Lung (tissue), 12 donors: ENCODE measurements around the gene ATP7B. TPM values are rescaled to one million over a fixed set of nuclear protein-coding genes. Genes with fewer than 3 reads are reported as not detected.

Experiments used
- ATAC-seq: fragments of 200-7000 bp; cut with Tn5 transposase; one replicate; pipeline ENCODE4 v1.9.1; 2020; ENCODE audit warnings: moderate number of reproducible peaks; ENCODE audit not compliant: insufficient read depth, low FRiP score
- DNase-seq, 3 donors: peaks; one replicate each; pipeline ENCODE4 v3.0.0-alpha.2; 2013 to 2017
- H3K27ac ChIP-seq, 2 donors: one replicate each; pipeline ENCODE4 v1.5.1; 2013; ENCODE audit warnings: mild to moderate bottlenecking in 2 of 2, moderate library complexity in 2 of 2, control low read depth in 1 of 2, inconsistent platforms in 1 of 2, low read depth in 1 of 2, low read length in 1 of 2
- H3K27me3 ChIP-seq, 3 donors: one replicate each; pipeline ENCODE4 v1.5.1; 2013; ENCODE audit warnings: low read length in 2 of 3; ENCODE audit not compliant: control insufficient read depth in 3 of 3, insufficient read depth in 3 of 3
- H3K36me3 ChIP-seq, 4 donors: one replicate each; pipeline ENCODE4 v1.5.1; 2013; ENCODE audit warnings: low read length in 4 of 4, mild to moderate bottlenecking in 1 of 4, moderate library complexity in 1 of 4; ENCODE audit not compliant: control insufficient read depth in 4 of 4, insufficient read depth in 4 of 4
- H3K4me1 ChIP-seq, 5 donors: one replicate each; pipeline ENCODE4 v1.5.1; 2013; ENCODE audit warnings: low read length in 5 of 5, mild to moderate bottlenecking in 2 of 5, moderate library complexity in 1 of 5; ENCODE audit not compliant: control insufficient read depth in 5 of 5, insufficient read depth in 5 of 5
- H3K4me3 ChIP-seq: one replicate; pipeline ENCODE4 v1.5.1; 2013; ENCODE audit warnings: mild to moderate bottlenecking, control low read depth, moderate library complexity
- H3K9ac ChIP-seq, 2 donors: one replicate each; pipeline ENCODE4 v1.5.1; 2013; ENCODE audit warnings: low read length in 2 of 2, control low read depth in 1 of 2; ENCODE audit not compliant: insufficient read depth in 1 of 2
- H3K9me3 ChIP-seq, 4 donors: one replicate each; pipeline ENCODE4 v1.5.1; 2013; ENCODE audit warnings: low read length in 3 of 4, mild to moderate bottlenecking in 1 of 4, moderate library complexity in 1 of 4; ENCODE audit not compliant: control insufficient read depth in 4 of 4, insufficient read depth in 3 of 4
- WGBS, 2 donors: extraction: QIAGEN DNeasy Blood & Tissue Kit; methylation state at CpG; one replicate each; pipeline ENCODE4 v1.1.7; 2013; 5-methylcytosine and 5-hydroxymethylcytosine counted together
- polyA plus RNA-seq, 2 donors: library from polyadenylated mRNA; stranded (reverse); fragments of 200-250 nt; gene quantifications; one replicate each; pipeline ENCODE4 v1.2.1, GENCODE V29; 2013
- total RNA-seq, 2 donors: library from RNA; depleted of rRNA in 1 of 2; stranded (reverse); fragments of >200 nt in 1 of 2; gene quantifications; one replicate each; pipeline ENCODE4 v1.2.1, GENCODE V29; 2014 to 2021
- TF ChIP-seq, protein P1 (sequence below): IDR thresholded peaks from 2 replicates; pipeline ENCODE4 v1.5.1; 2012; ENCODE audit warnings: mild to moderate bottlenecking; ENCODE audit errors: control extremely low read depth, extremely low read depth
- donor health status: control.
- donor health status: control.
- donor health status: Bipolar disorder and iron deficiency.
- donor health status: healthy.
- donor health status: DM: yes; HTN: yes; CAD: no.

The ATP7B gene
- total and polyA plus RNA-seq, 4 donors, result 1.4 to 10.2 (median 4.4) TPM

DNA sequence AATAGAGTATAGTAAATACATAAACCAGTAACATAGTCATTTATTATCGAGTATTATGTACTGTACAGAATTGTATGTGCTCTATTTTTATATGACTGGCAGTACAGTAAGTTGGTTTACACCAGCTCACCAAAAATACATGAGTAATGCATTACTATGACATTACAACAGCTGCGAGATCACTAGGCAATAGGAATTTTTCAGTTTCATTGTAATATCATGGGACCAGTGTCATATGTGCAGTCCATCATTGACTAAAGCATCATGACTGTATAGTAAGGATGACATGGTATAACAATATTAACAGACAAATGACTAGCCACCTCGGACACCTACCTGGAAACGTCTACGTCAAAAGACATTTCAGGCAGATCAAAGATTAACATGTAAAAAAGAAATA, 33.6 kb downstream of the ATP7B start:
- TF ChIP-seq, protein P1, sequence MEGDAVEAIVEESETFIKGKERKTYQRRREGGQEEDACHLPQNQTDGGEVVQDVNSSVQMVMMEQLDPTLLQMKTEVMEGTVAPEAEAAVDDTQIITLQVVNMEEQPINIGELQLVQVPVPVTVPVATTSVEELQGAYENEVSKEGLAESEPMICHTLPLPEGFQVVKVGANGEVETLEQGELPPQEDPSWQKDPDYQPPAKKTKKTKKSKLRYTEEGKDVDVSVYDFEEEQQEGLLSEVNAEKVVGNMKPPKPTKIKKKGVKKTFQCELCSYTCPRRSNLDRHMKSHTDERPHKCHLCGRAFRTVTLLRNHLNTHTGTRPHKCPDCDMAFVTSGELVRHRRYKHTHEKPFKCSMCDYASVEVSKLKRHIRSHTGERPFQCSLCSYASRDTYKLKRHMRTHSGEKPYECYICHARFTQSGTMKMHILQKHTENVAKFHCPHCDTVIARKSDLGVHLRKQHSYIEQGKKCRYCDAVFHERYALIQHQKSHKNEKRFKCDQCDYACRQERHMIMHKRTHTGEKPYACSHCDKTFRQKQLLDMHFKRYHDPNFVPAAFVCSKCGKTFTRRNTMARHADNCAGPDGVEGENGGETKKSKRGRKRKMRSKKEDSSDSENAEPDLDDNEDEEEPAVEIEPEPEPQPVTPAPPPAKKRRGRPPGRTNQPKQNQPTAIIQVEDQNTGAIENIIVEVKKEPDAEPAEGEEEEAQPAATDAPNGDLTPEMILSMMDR, result no peak
- WGBS, 2 donors, result 96 to 98% methylated on average over 5 of the region's 5 CpGs

DNA sequence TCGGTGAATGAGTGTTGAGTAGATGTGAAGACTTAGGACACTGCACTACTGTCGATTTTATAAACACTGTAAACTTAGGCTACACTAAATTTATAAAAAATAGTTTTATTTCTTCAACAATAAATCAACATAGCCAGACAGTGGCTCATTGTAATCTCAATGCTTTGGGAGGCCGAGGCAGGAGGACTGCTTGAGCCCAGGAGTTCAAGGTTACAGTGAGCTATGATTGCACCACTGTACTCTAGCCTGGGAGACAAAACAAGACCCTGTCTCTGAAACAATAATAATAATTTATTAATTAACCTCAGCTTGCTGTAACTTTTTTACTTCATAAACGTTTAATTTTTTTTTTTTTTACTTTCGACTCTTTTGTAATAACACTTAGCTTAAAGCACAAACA, 34.4 kb downstream of the ATP7B start:
- Histone ChIP-seq H3K9ac (no peak overlapping the region), H3K27me3 (no peaks in the 10 kb centered on the region), H3K27ac (no peak overlapping the region), H3K4me3 (no peak overlapping the region), H3K9me3 (no peaks in the 10 kb centered on the region), H3K36me3 (peaks cover 0 to 3% (median 0%) of the 10 kb centered on the region in 4 donors), H3K4me1 (peaks cover 0 to 13% (median 4%) of the 10 kb centered on the region in 5 donors)
- TF ChIP-seq, protein P1, result no peak
- DNase-seq, result no peak
- WGBS, 2 donors, result 92 to 95% methylated on average over 5 of the region's 5 CpGs
- no peak for ATAC-seq

More for the DNA sequence above, 33.6 kb downstream of the ATP7B start:
- H3K9ac ChIP-seq, result no peak overlapping the region
- H3K4me1 ChIP-seq, result peaks cover 0 to 13% (median 4%) of the 10 kb centered on the region in 5 donors
- peaks cover 0 to 3% (median 0%) of the 10 kb centered on the region in 4 donors for H3K36me3 ChIP-seq
- no peak for DNase-seq
- H3K9me3 ChIP-seq, result no peaks in the 10 kb centered on the region
- no peak overlapping the region for H3K27ac ChIP-seq
- H3K27me3 ChIP-seq, result no peaks in the 10 kb centered on the region
- no peak for ATAC-seq
- H3K4me3 ChIP-seq, result no peak overlapping the region

DNA sequence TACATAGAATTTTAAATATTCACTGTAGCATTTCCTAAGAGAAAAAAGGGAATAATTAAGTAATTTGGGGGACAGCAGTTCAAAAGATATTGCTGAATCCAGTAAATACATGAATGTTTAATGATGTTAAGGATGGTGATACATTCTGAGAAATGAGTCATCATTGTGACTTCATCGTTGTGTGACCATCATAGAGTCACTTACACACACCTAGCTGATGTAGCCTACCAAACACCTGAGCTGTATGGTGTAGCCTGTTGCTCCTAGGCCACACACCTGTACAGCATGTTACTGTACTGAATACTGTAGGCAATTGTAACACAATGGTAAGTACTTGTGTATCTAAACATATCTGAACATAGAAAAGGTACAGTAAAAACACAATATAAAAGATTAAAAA, 34.8 kb downstream of the ATP7B start:
- H3K9me3 ChIP-seq, result no peaks in the 10 kb centered on the region
- WGBS, 2 donors, result 0 to 93% methylated on average over 1 of the region's 1 CpG
- H3K4me1 ChIP-seq, result peaks cover 0 to 13% (median 4%) of the 10 kb centered on the region in 5 donors
- no peak overlapping the region for H3K27ac ChIP-seq
- H3K36me3 ChIP-seq, result peaks cover 0 to 3% (median 0%) of the 10 kb centered on the region in 4 donors
- no peak overlapping the region for H3K9ac ChIP-seq
- DNase-seq (no peak), ATAC-seq (no peak)
- TF ChIP-seq, protein P1, result no peak
- H3K4me3 ChIP-seq, result no peak overlapping the region
- no peaks in the 10 kb centered on the region for H3K27me3 ChIP-seq

DNA sequence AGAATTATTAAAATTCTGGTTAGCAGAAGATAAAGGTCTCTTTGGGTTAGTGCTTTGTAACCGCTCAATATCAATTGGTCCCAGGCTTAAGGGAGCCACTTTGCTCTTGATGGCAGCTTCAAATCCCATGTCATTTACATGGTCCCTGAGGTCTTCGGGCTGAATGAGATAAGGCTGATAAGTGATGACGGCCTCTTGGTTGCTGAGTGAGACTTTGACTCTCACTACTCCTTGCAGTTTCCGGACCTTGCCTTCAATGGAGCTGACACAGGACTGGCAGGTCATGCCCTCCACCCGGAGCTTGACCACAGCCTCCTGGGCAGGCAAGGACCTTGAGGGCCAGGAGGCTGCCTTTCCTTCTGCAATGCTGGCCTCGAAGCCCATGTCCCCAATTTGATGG, 36.8 kb downstream of the ATP7B start:
- WGBS, 2 donors, result 94 to 95% methylated on average over 6 of the region's 6 CpGs
- TF ChIP-seq, protein P1, result no peak
- no peak overlapping the region for H3K9ac ChIP-seq

More for the DNA sequence above, 36.8 kb downstream of the ATP7B start:
- no peaks in the 10 kb centered on the region for H3K27me3 ChIP-seq
- H3K4me1 ChIP-seq, result peaks cover 0 to 4% (median under 1%) of the 10 kb centered on the region in 5 donors
- ATAC-seq (no peak), DNase-seq (no peak)
- peaks cover 0 to 3% (median 1%) of the 10 kb centered on the region in 4 donors for H3K36me3 ChIP-seq
- H3K27ac ChIP-seq, result no peak overlapping the region
- H3K9me3 ChIP-seq, result no peaks in the 10 kb centered on the region
- H3K4me3 ChIP-seq, result no peak overlapping the region
